Measurements from ENCODE around the gene STRADA. TPM values are rescaled to one million over a fixed set of nuclear protein-coding genes. Genes with fewer than 3 reads are reported as not detected.

STRADA gene
- total and polyA plus RNA-seq, 9 of the 15 experiments (the other 6 are each of a cell fraction or from before 2014, with no cell fraction given): 6.6 to 33.0 (median 20.5) TPM

GRCh38 chr17:63773272-63774140 is 31.9 kb upstream of the STRADA start, which contains the start of gene CCDC47 (continued):
- TF ChIP-seq, protein P1, sequence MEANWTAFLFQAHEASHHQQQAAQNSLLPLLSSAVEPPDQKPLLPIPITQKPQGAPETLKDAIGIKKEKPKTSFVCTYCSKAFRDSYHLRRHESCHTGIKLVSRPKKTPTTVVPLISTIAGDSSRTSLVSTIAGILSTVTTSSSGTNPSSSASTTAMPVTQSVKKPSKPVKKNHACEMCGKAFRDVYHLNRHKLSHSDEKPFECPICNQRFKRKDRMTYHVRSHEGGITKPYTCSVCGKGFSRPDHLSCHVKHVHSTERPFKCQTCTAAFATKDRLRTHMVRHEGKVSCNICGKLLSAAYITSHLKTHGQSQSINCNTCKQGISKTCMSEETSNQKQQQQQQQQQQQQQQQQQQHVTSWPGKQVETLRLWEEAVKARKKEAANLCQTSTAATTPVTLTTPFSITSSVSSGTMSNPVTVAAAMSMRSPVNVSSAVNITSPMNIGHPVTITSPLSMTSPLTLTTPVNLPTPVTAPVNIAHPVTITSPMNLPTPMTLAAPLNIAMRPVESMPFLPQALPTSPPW (CRISPR knock-in tag; IDR thresholded peaks at IDR 0.05): peak; percentile 90
- TF ChIP-seq, protein P2, sequence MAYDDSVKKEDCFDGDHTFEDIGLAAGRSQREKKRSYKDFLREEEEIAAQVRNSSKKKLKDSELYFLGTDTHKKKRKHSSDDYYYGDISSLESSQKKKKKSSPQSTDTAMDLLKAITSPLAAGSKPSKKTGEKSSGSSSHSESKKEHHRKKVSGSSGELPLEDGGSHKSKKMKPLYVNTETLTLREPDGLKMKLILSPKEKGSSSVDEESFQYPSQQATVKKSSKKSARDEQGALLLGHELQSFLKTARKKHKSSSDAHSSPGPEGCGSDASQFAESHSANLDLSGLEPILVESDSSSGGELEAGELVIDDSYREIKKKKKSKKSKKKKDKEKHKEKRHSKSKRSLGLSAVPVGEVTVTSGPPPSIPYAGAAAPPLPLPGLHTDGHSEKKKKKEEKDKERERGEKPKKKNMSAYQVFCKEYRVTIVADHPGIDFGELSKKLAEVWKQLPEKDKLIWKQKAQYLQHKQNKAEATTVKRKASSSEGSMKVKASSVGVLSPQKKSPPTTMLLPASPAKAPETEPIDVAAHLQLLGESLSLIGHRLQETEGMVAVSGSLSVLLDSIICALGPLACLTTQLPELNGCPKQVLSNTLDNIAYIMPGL (CRISPR knock-in tag; IDR thresholded peaks at IDR 0.05): peak; percentile 80; the same call in 1 of the 2 replicates
- TF ChIP-seq ZNF124 (CRISPR knock-in tag; IDR thresholded peaks at IDR 0.05): no peak
- TF ChIP-seq MXI1 (IDR thresholded peaks at IDR 0.05; ENCODE audit: low read depth, low read length): peak; percentile 98
- peak; percentile 96 for TF ChIP-seq ZBTB40 (IDR thresholded peaks at IDR 0.05)
- TF ChIP-seq ZBTB40 (CRISPR knock-in tag; IDR thresholded peaks at IDR 0.05): no peak
- TF ChIP-seq GATAD2B (IDR thresholded peaks at IDR 0.05; ENCODE audit: borderline replicate concordance): peak; percentile 27; the same call in 1 of the 2 replicates
- TF ChIP-seq ZZZ3 (IDR thresholded peaks at IDR 0.05): no peak
- peak; percentile 66 for TF ChIP-seq NEUROD1 (IDR thresholded peaks at IDR 0.05; ENCODE audit: borderline replicate concordance, low read depth, low read length, partially characterized antibody)
- peak; percentile 51; the same call in 1 of the 2 replicates for TF ChIP-seq CGGBP1 (CRISPR knock-in tag; IDR thresholded peaks at IDR 0.05)
- peak; percentile 73; the same call in 1 of the 2 replicates for TF ChIP-seq ZBTB7A (IDR thresholded peaks at IDR 0.05; ENCODE audit: borderline replicate concordance, control insufficient read depth, low read depth, low read length)
- TF ChIP-seq SRSF3 (IDR thresholded peaks at IDR 0.05; ENCODE audit: insufficient read depth, low read length): no peak
- peak; percentile 44; the same call in 1 of the 2 replicates for TF ChIP-seq FOSL1 (tag; conservative IDR thresholded peaks at IDR 0.05)
- no peak for TF ChIP-seq SOX6 (IDR thresholded peaks at IDR 0.05)

Data from K562 (cell line).